AG09309 (cell line): Measurements from ENCODE around the gene POLR3A.

Experiments used
- DNase-seq: peaks from one replicate; pipeline ENCODE4 v3.0.0-alpha.2; 2010; ENCODE audit warnings: low read depth
- H3K4me3 ChIP-seq: 2 replicates; pipeline ENCODE4 v1.5.1; 2011; ENCODE audit warnings: mild to moderate bottlenecking, low read depth, low read length, moderate library complexity; ENCODE audit not compliant: control insufficient read depth
- TF ChIP-seq, protein P1 (sequence below): IDR thresholded peaks from 2 replicates; pipeline ENCODE4 v1.5.1; 2011; ENCODE audit warnings: mild to moderate bottlenecking, low read depth, low read length, inconsistent platforms; ENCODE audit not compliant: insufficient read depth, control insufficient read depth; ENCODE audit errors: missing control alignments

Gene POLR3A

DNA sequence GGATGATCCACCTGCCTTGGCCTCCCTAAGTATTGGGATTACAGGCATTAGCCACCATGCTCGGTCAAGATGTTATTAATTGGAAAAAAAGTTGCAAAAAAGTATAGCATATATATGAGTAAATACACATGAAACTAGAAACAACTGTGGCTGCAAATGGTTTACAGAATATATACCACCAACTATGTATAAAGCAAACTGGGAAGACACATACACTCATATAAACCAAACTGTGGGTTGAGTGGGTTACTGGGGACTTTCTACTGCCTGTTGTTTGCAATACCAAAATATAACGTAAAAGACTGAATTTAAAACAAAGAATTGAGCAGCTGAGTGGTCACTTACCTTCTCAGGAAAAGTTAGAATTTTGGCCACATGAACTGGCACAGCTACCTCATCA, 8.1 kb downstream of the POLR3A start:
- DNase-seq = no peak
- no peak overlapping the region for H3K4me3 ChIP-seq
- TF ChIP-seq, protein P1, sequence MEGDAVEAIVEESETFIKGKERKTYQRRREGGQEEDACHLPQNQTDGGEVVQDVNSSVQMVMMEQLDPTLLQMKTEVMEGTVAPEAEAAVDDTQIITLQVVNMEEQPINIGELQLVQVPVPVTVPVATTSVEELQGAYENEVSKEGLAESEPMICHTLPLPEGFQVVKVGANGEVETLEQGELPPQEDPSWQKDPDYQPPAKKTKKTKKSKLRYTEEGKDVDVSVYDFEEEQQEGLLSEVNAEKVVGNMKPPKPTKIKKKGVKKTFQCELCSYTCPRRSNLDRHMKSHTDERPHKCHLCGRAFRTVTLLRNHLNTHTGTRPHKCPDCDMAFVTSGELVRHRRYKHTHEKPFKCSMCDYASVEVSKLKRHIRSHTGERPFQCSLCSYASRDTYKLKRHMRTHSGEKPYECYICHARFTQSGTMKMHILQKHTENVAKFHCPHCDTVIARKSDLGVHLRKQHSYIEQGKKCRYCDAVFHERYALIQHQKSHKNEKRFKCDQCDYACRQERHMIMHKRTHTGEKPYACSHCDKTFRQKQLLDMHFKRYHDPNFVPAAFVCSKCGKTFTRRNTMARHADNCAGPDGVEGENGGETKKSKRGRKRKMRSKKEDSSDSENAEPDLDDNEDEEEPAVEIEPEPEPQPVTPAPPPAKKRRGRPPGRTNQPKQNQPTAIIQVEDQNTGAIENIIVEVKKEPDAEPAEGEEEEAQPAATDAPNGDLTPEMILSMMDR = no peak

DNA sequence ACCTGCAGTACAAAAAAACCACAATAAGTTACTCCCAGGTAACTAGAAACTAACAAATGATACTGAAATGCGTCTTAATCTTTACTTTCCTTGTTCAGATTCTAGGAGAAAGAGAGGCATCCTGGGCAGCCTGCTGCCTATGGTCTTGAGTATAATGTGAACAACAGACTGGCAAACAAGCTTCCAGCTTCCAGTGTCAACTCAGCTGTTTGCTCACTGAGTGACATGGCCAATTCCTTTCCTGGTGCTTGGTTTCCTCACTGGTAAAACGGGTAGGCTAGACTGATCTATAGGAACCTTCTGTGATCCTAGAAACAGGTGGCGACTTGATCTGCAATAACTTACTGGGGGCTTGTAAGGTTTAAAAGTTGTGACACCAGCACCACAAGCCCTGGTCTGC, 10.1 kb downstream of the POLR3A start:
- DNase-seq = no peak
- TF ChIP-seq, protein P1 = no peak
- no peak overlapping the region for H3K4me3 ChIP-seq

DNA sequence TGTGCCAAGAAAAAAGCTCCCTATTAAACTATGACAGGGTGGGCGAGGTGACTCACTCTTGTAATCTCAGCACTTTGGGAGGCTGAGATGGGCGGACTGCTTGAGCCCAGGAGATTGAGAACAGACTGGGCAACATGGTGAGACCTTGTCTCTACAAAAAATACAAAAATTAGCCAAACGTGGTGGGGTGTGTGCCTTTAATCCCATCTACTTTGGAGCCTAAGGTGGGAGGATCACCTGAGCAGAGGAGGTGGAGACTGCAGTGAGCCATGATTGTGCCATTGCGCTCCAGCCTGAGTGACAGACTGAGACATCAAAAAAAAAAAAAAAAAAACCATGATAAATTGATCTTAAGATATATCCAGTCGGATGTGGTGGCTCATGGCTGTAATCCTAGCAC, 11.5 kb downstream of the POLR3A start:
- TF ChIP-seq, protein P1 = no peak
- no peak overlapping the region for H3K4me3 ChIP-seq
- no peak for DNase-seq

DNA sequence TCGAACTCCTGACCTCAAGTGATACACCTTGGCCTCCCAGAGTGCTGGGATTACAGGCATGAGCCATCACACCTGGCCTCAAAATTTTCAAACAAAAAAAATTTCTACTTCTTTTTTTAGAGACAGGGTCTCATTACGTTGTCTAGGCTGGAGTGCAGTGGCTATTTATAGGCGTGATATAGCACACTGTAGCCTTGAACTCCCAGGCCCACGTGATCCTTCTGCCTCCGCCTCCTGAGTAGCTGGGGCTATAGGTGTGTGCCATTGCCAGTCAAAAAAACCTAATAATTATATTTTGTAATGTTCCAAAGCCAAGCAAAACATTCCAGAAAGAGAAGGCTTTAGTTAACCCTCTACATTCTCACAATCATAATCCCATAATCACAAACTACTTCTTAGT, 13.8 kb downstream of the POLR3A start:
- TF ChIP-seq, protein P1 = no peak
- H3K4me3 ChIP-seq = no peak overlapping the region
- no peak for DNase-seq

DNA sequence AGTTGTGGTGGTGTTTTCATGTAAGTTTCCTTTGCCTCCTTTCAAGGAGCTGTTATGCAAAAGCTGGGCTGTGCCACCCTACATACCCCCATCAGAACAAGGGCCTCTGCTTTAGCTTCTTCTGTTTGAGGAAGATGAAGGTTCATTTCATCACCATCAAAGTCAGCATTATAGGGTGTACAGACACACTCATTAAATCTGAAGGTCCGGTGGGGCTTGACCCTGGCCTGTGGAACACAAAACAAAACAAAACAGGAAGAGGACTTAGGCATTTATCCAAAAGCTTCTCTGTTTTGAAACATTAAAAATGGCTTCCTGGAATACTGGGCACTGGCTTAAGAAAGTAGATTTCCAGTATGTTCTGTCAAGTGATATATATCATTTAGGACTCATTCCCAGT, 15.8 kb downstream of the POLR3A start:
- no peak overlapping the region for H3K4me3 ChIP-seq
- DNase-seq = no peak
- TF ChIP-seq, protein P1 = no peak

DNA sequence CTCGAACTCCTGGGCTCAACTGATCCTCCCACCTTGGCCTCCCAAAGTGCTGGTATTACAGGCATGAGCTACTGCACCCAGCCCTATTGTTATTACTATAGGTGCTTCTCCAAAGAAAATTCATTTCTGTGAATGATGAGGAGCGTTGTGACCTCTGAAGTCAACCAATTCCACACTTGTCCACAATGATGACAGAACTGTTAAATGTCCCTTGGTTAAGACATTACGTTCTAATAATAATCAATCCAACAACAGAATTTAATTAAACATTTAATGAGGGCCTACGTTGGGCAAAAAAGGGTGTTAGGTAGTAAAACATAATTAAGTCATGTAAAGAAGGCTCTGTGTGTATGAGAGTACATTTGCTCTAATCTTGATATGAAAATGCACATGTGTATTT, 18.2 kb downstream of the POLR3A start:
- TF ChIP-seq, protein P1 = no peak
- H3K4me3 ChIP-seq = no peak overlapping the region
- DNase-seq = no peak

DNA sequence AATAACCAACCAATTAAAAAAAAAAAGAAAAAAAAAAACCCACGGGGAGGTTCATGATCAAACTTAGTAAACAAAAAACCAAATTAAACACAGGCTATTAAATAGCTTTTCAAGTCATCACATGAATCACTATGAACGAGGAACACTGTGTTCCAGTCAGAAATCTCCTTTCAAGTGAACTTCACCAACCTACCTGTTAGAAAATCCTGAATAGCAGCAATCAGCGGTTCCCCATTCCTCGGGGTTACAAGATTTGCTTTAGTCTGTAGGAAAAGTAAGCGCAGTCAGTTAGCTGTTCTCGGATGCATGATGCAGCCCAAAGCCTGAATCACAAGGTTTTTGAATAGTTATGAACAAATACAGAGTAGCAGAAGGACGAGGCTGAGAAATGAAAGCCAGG, 19.0 kb downstream of the POLR3A start:
- DNase-seq = no peak
- TF ChIP-seq, protein P1 = no peak
- no peak overlapping the region for H3K4me3 ChIP-seq
